Endothelial cell of umbilical vein (primary cell): ENCODE measurements around the gene DCTN4. TPM values are rescaled to one million over a fixed set of nuclear protein-coding genes. Genes with fewer than 3 reads are reported as not detected.

ENCODE experiments used
- BruUV-seq: library from RNA; stranded (reverse); fragments of 400-500 nt; replicated peaks from 2 replicates; lab custom pipeline; 2021; lab: Mats Ljungman, UMichigan
- CTCF ChIA-PET: fragments of 300-600, 350-600 bp; sonication (Branson Sonifier 250); formaldehyde crosslinking; loops from one replicate; lab custom pipeline; 2021; ENCODE audit warnings: antibody characterized with exemption, inconsistent platforms; lab: Charles Lee
- POLR2A ChIA-PET: fragments of 300-600, 350-600 bp; sonication (Branson Sonifier 250); formaldehyde crosslinking; loops from one replicate; lab custom pipeline; 2021; ENCODE audit warnings: antibody characterized with exemption, inconsistent platforms; lab: Charles Lee
- DNase-seq: peaks from one replicate; pipeline ENCODE4 v3.0.0-alpha.2; 2011; ENCODE audit warnings: low read depth, low spot score
- FAIRE-seq: peaks from 2 replicates; lab custom pipeline; 2011; peaks lifted over from hg19 to GRCh38; lab: Jason Lieb, UNC
- H2AFZ ChIP-seq: 2 replicates; pipeline ENCODE4 v1.6.0; 2012; ENCODE audit warnings: low read depth, low read length, control low read depth, inconsistent platforms
- H3K27ac ChIP-seq: 2 replicates; pipeline ENCODE4 v1.5.1; 2011; ENCODE audit warnings: low read depth, mild to moderate bottlenecking, control low read depth, low read length, moderate library complexity; ENCODE audit not compliant: insufficient read depth
- H3K27me3 ChIP-seq, 2 experiments: 2 replicates each; pipeline versions ENCODE4 v1.6.0 to v1.6.1; 2011; ENCODE audit warnings: low read length in 2 of 2, mixed read lengths in 1 of 2; ENCODE audit not compliant: control insufficient read depth in 2 of 2, insufficient read depth in 2 of 2
- H3K36me3 ChIP-seq, 2 experiments: 2 replicates in 1 of 2; 3 replicates in 1 of 2; pipeline ENCODE4 v1.5.1; 2011; ENCODE audit warnings: low read length in 2 of 2, mild to moderate bottlenecking in 1 of 2, moderate library complexity in 1 of 2; ENCODE audit not compliant: control insufficient read depth in 2 of 2, insufficient read depth in 2 of 2; ENCODE audit errors: extremely low read depth in 1 of 2
- H3K4me1 ChIP-seq: 3 replicates; pipeline ENCODE4 v1.5.1; 2011; ENCODE audit warnings: mild to moderate bottlenecking, low read length; ENCODE audit not compliant: control insufficient read depth, insufficient read depth; ENCODE audit errors: extremely low read depth
- H3K4me2 ChIP-seq: 2 replicates; pipeline ENCODE4 v1.6.1; 2011; ENCODE audit warnings: low read length, control low read depth, mixed read lengths; ENCODE audit not compliant: insufficient read depth
- H3K4me3 ChIP-seq, 3 experiments: fragments of 200-600 bp in 1 of 3; sonication (generic), shearing (Covaris generic) in 1 of 3; replicated peaks in 1 of 3; 2 replicates each; pipeline ENCODE4 v1.5.1; 2011 to 2016; ENCODE audit warnings: control low read depth in 3 of 3, low read length in 3 of 3, mild to moderate bottlenecking in 2 of 3, inconsistent platforms in 1 of 3, low read depth in 1 of 3, moderate library complexity in 1 of 3; ENCODE audit not compliant: insufficient read depth in 1 of 3
- H3K79me2 ChIP-seq: 2 replicates; pipeline ENCODE4 v1.6.0; 2012; ENCODE audit warnings: low read length, inconsistent platforms; ENCODE audit not compliant: control insufficient read depth, insufficient read depth
- H3K9ac ChIP-seq: replicated peaks from 2 replicates; pipeline ENCODE3; 2011; ENCODE audit warnings: low read length, control low read depth; ENCODE audit not compliant: insufficient read depth; ENCODE audit errors: extremely low read depth
- H3K9me1 ChIP-seq: replicated peaks from 3 replicates; pipeline ENCODE4 v1.6.0; 2011; ENCODE audit warnings: mild to moderate bottlenecking, low read length; ENCODE audit not compliant: control insufficient read depth, insufficient read depth; ENCODE audit errors: extremely low read depth
- H3K9me3 ChIP-seq: replicated peaks from 2 replicates; pipeline ENCODE4 v1.5.1; 2012; ENCODE audit warnings: low read length, inconsistent platforms; ENCODE audit not compliant: control insufficient read depth, insufficient read depth
- H4K20me1 ChIP-seq: replicated peaks from 2 replicates; pipeline ENCODE3; 2011; ENCODE audit warnings: mild to moderate bottlenecking, low read length; ENCODE audit not compliant: control insufficient read depth, insufficient read depth; ENCODE audit errors: extremely low read depth
- CTCF ChIP-seq, 2 donors: IDR thresholded peaks; 1 replicate in 1 of 2; 2 replicates in 1 of 2; pipeline ENCODE4 v1.5.1; 2011; ENCODE audit warnings: low read length in 2 of 2, mild to moderate bottlenecking in 2 of 2, moderate library complexity in 2 of 2, control low read depth in 1 of 2, inconsistent platforms in 1 of 2, low read depth in 1 of 2; ENCODE audit not compliant: insufficient read depth in 1 of 2; ENCODE audit errors: extremely low read depth in 1 of 2
- EZH2 ChIP-seq: IDR thresholded peaks from 2 replicates; pipeline ENCODE4 v1.6.1; 2012; ENCODE audit warnings: borderline replicate concordance, low read depth, mild to moderate bottlenecking, moderate library complexity, low read length, inconsistent platforms; ENCODE audit not compliant: severe bottlenecking
- FOS ChIP-seq: IDR thresholded peaks from 2 replicates; pipeline ENCODE4 v1.6.1; 2011; ENCODE audit warnings: mild to moderate bottlenecking, low read length, moderate library complexity, borderline replicate concordance; ENCODE audit not compliant: insufficient read depth
- GATA2 ChIP-seq: IDR thresholded peaks from 2 replicates; pipeline ENCODE4 v1.7.0; 2011; ENCODE audit warnings: low read depth, mild to moderate bottlenecking, moderate library complexity, mixed read lengths, low read length; ENCODE audit not compliant: insufficient read length, insufficient read depth
- JUN ChIP-seq: IDR thresholded peaks from 2 replicates; pipeline ENCODE4 v1.6.1; 2011; ENCODE audit warnings: borderline replicate concordance, low read depth; ENCODE audit not compliant: insufficient read length, insufficient read depth
- MAX ChIP-seq: IDR thresholded peaks from 2 replicates; pipeline ENCODE4 v1.6.1; 2011; ENCODE audit not compliant: insufficient read depth, insufficient read length
- MYC ChIP-seq: IDR thresholded peaks from one replicate; pipeline ENCODE4 v1.6.1; 2011; ENCODE audit warnings: mild to moderate bottlenecking, low read depth, low read length
- POLR2A ChIP-seq: IDR thresholded peaks from 2 replicates; pipeline ENCODE4 v1.6.1; 2012; ENCODE audit warnings: low read depth, mild to moderate bottlenecking, control low read depth, low read length
- POLR2AphosphoS5 ChIP-seq: IDR thresholded peaks from 2 replicates; pipeline ENCODE4 v1.6.1; 2012; ENCODE audit warnings: low read depth, mild to moderate bottlenecking, control low read depth, low read length, moderate library complexity; ENCODE audit not compliant: insufficient read depth
- dilution Hi-C: fragments of 300-500 bp; cut with MboI; formaldehyde crosslinking; loops from one replicate; pipeline ENCODE4 v1.15.0; 2019; ENCODE audit warnings: low sequenced_read_pairs; ENCODE audit not compliant: extremely low pct_ligation_motif_present
- intact Hi-C: fragments of 100-400 bp; cut with micrococcal nuclease; formaldehyde crosslinking; loops from one replicate; pipeline ENCODE4 v1.10.0; 2022
- polyA plus RNA-seq, 4 experiments: library from polyadenylated mRNA; depleted of rRNA in 3 of 4; stranded (reverse) in 3 of 4; unstranded in 1 of 4; fragments of >200 nt; gene quantifications; 2 replicates each; pipeline versions ENCODE4 v1.2.1 to v1.2.3, GENCODE V29; 2011 to 2012; ENCODE audit warnings: missing spikeins in 1 of 4
- total RNA-seq: library from RNA; stranded (reverse); gene quantifications from 2 replicates; pipeline ENCODE4 v1.2.3, GENCODE V29; 2021

Gene DCTN4
- total and polyA plus RNA-seq, 2 donors (not counting 3 experiments of a cell fraction or from before 2014, with no cell fraction given) = 22.4 to 47.3 TPM

DNA sequence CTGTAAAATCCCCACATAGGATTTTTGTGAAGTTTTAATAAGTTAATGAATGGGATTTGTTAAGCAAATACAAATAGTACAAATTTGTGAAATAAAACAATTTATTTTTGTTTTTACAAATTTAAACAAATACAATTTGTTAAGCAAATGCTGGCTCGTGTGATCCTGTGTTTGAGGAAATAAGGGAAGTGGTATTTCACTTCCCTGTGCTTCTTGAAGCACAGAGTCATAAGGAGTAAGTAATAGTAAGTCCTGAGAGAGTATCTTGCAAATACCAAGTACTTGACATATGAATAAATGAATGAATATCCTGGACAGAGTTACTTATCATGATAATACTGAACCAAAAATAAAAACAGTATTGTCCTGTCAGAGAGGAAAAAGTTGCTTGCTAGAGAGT is 28.8 kb upstream of the DCTN4 start:
- H3K4me3 ChIP-seq = no peak overlapping the region
- H3K9me3 ChIP-seq = no peaks in the 10 kb centered on the region
- ChIA-PET POLR2A (no interaction called here), CTCF (interaction anchor here (0.9 to 1.9 kb wide), 6 partner anchors 8 to 87 kb away, joined by 3 to 16 read pairs (median 4); partner anchors contain the start of genes RBM22 and SMIM3)
- TF ChIP-seq GATA2 = no peak
- no peak for TF ChIP-seq POLR2AphosphoS5
- no peak for TF ChIP-seq MAX
- TF ChIP-seq EZH2 = no peak
- TF ChIP-seq FOS = no peak
- H4K20me1 ChIP-seq = no peaks in the 10 kb centered on the region
- BruUV-seq = no TSS peak
- intact Hi-C loops (no loop called here), dilution Hi-C loops (no loop called here)
- no peak overlapping the region for H3K4me2 ChIP-seq
- H3K27me3 ChIP-seq = peaks cover 5 to 9% of the 10 kb centered on the region in 2 experiments
- H3K79me2 ChIP-seq = no peaks in the 10 kb centered on the region
- H3K27ac ChIP-seq = no peak overlapping the region
- H3K9me1 ChIP-seq = no peaks in the 10 kb centered on the region
- peaks cover 18% of the 10 kb centered on the region for H3K4me1 ChIP-seq
- no peak for FAIRE-seq
- no peak for DNase-seq
- H3K36me3 ChIP-seq = no peaks in the 10 kb centered on the region
- no peak overlapping the region for H2AFZ ChIP-seq
- no peak overlapping the region for H3K9ac ChIP-seq

DNA sequence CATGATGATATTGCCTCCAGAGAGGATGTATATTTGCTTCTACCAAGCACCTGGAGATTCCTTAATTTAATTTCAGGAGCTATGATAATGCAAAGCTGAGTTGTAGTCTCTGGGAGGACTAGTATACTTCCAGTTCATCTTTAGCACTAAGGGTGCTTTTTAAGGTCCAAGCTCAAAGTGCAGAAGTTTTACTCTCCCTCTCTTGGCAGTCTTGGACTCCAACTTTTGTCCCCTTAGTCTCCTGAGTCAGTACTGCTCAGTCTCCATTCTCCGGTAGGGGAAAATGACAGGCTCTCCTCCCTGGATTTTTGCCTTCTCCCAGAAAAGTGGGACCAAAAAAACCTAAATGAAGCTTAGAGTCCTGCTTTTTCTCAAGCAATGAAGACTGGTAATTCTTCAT is 28.1 kb upstream of the DCTN4 start:
- H3K9ac ChIP-seq = no peak overlapping the region
- H3K4me3 ChIP-seq = no peak overlapping the region
- no peak for FAIRE-seq
- H3K9me1 ChIP-seq = no peaks in the 10 kb centered on the region
- H3K36me3 ChIP-seq = no peaks in the 10 kb centered on the region
- dilution Hi-C loops (no loop called here), intact Hi-C loops (no loop called here)
- no peaks in the 10 kb centered on the region for H4K20me1 ChIP-seq
- H3K4me1 ChIP-seq = peaks cover 18% of the 10 kb centered on the region
- TF ChIP-seq GATA2 = no peak
- TF ChIP-seq EZH2 = no peak
- no peak for TF ChIP-seq FOS
- no peak for TF ChIP-seq MYC
- no peak for TF ChIP-seq JUN
- TF ChIP-seq POLR2AphosphoS5 = no peak
- TF ChIP-seq MAX = no peak
- no peak for TF ChIP-seq POLR2A
- no peak for TF ChIP-seq CTCF (IDR thresholded peaks at IDR 0.05; ENCODE audit: extremely low read depth in 1 of 2, insufficient read depth in 1 of 2, low read depth in 1 of 2, low read length in 2 of 2)
- DNase-seq = no peak
- H3K9me3 ChIP-seq = no peaks in the 10 kb centered on the region
- peaks cover 9 to 10% of the 10 kb centered on the region in 2 experiments for H3K27me3 ChIP-seq
- no TSS peak for BruUV-seq
- no peaks in the 10 kb centered on the region for H3K79me2 ChIP-seq
- ChIA-PET POLR2A (no interaction called here), CTCF (interaction anchor here (0.9 to 1.9 kb wide), 6 partner anchors 9 to 86 kb away, joined by 3 to 16 read pairs (median 4); partner anchors contain the start of genes RBM22 and SMIM3)
- no peak overlapping the region for H3K4me2 ChIP-seq
- H2AFZ ChIP-seq = no peak overlapping the region
- H3K27ac ChIP-seq = no peak overlapping the region
